ENCODE data around the gene RSU1. TPM values are rescaled to one million over a fixed set of nuclear protein-coding genes. Genes with fewer than 3 reads are reported as not detected.

The RSU1 gene
- total RNA-seq, 4 donors from 2014 or later: 25.1 to 61.6 (median 44.7) TPM

DNA sequence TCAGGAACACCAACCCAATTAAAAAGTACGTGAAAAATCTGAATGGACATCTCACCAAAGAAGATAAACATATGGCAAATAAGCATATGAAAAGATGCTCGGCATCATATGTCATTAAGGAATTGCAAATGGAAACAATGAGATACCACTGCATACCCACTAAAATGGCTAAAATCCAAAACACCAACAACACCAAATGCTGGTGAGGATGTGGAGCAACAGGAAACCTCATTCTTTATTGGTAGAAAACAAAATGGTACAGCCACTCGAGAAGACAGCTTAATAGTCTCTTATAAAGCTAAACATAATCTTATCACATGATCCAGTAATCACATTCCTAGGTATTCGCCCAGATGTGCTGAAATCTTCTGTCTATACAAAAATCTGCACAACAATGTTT is 13.1 kb downstream of the RSU1 start:
- no peak for DNase-seq (ENCODE audit: low spot score in 2 of 2)
- TF ChIP-seq EP300 (IDR thresholded peaks at IDR 0.05) (no peak), POLR2A (IDR thresholded peaks at IDR 0.05) (no peak)
- TF ChIP-seq, protein P1, sequence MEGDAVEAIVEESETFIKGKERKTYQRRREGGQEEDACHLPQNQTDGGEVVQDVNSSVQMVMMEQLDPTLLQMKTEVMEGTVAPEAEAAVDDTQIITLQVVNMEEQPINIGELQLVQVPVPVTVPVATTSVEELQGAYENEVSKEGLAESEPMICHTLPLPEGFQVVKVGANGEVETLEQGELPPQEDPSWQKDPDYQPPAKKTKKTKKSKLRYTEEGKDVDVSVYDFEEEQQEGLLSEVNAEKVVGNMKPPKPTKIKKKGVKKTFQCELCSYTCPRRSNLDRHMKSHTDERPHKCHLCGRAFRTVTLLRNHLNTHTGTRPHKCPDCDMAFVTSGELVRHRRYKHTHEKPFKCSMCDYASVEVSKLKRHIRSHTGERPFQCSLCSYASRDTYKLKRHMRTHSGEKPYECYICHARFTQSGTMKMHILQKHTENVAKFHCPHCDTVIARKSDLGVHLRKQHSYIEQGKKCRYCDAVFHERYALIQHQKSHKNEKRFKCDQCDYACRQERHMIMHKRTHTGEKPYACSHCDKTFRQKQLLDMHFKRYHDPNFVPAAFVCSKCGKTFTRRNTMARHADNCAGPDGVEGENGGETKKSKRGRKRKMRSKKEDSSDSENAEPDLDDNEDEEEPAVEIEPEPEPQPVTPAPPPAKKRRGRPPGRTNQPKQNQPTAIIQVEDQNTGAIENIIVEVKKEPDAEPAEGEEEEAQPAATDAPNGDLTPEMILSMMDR (IDR thresholded peaks at IDR 0.05): no peak
- peaks cover 0 to 4% (median 0%) of the 10 kb centered on the region in 3 donors for H3K36me3 ChIP-seq
- no peaks in the 10 kb centered on the region for H3K4me1 ChIP-seq
- no peak overlapping the region for H3K4me3 ChIP-seq
- H3K9me3 ChIP-seq: no peaks in the 10 kb centered on the region
- no peaks in the 10 kb centered on the region for H3K27me3 ChIP-seq
- 91 to 92% methylated on average over 4 of the region's 4 CpGs for WGBS, 2 donors
- no peak overlapping the region for H3K27ac ChIP-seq

DNA sequence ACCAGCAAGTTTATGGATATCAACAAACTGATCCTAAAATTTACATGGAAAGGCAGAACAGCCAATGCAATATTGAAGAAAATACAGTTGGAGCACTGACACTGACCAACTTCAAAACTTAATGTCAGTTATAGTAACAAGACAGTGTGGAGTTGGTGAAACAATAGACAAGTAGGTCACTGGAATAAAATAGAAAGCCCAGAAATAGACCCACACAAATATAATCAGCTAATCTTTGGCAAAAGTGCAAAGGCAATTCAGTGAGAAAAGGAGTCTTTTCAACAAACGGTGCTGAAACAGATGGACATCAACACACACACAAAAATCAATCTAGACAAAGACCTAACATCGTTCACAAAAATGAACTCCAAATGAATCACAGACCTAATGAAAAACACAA is 13.8 kb downstream of the RSU1 start:
- no peak overlapping the region for H3K4me3 ChIP-seq
- no peaks in the 10 kb centered on the region for H3K27me3 ChIP-seq
- H3K4me1 ChIP-seq: no peaks in the 10 kb centered on the region
- H3K36me3 ChIP-seq: peaks cover 0 to 4% (median 0%) of the 10 kb centered on the region in 3 donors
- H3K9me3 ChIP-seq: no peaks in the 10 kb centered on the region
- DNase-seq (ENCODE audit: low spot score in 2 of 2): no peak
- WGBS, 2 donors: 31 to 43% methylated on average over 2 of the region's 2 CpGs
- no peak overlapping the region for H3K27ac ChIP-seq
- TF ChIP-seq EP300 (IDR thresholded peaks at IDR 0.05) (no peak), POLR2A (IDR thresholded peaks at IDR 0.05) (no peak)
- TF ChIP-seq, protein P1 (IDR thresholded peaks at IDR 0.05): no peak

DNA sequence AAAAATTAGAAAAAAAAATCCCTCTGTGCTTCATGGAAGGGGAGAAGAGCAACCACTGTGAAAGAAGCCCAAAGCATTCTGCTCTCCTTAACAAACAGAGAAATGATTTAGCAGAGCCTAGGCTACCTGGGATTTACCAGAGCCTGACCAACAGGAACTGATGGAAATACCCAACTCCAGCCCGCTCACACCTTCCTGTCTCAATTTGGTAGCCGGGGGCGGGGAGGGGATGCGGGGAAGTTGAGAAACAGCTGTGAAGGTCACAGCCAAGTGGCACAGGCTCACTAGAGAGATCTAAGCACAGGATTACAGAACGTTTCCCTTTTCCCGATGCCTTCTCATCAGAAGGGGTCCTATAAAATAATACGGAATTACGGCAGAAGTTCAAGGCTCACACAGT is 17.6 kb downstream of the RSU1 start:
- 61 to 74% methylated on average over 8 of the region's 8 CpGs for WGBS, 2 donors
- Histone ChIP-seq H3K27me3 (no peaks in the 10 kb centered on the region), H3K36me3 (no peaks in the 10 kb centered on the region), H3K27ac (no peak overlapping the region), H3K9me3 (no peaks in the 10 kb centered on the region), H3K4me1 (no peaks in the 10 kb centered on the region), H3K4me3 (no peak overlapping the region)
- no peak for DNase-seq (ENCODE audit: low spot score in 2 of 2)
- TF ChIP-seq POLR2A (IDR thresholded peaks at IDR 0.05): no peak
- no peak for TF ChIP-seq EP300 (IDR thresholded peaks at IDR 0.05)
- TF ChIP-seq, protein P1 (IDR thresholded peaks at IDR 0.05): no peak

DNA sequence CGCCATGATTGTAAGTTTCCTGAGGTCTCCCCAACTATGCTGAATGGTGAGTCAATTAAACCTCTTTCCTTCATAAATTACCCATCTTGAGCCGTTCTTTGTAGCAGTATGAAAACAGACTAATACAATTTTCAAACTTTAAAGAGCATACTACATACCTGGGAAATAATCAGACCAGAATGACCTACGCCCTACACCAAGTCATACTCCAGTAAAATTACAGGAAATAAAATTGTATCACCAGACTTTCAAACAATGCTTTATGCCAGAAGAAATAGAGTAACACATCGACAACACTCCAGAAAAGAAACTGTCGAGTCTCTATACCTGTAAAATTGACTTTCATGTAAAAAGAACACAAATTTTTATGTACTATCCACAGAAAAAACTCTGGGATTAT is 18.7 kb downstream of the RSU1 start:
- H3K36me3 ChIP-seq: peaks cover 0 to 5% (median 0%) of the 10 kb centered on the region in 3 donors
- H3K9me3 ChIP-seq: no peaks in the 10 kb centered on the region
- H3K27me3 ChIP-seq: no peaks in the 10 kb centered on the region
- H3K4me3 ChIP-seq: no peak overlapping the region
- H3K27ac ChIP-seq: no peak overlapping the region
- WGBS, 2 donors: 94 to 96% methylated on average over 5 of the region's 5 CpGs
- DNase-seq (ENCODE audit: low spot score in 2 of 2): no peak
- no peaks in the 10 kb centered on the region for H3K4me1 ChIP-seq
- no peak for TF ChIP-seq POLR2A (IDR thresholded peaks at IDR 0.05)
- TF ChIP-seq, protein P1 (IDR thresholded peaks at IDR 0.05): no peak
- TF ChIP-seq EP300 (IDR thresholded peaks at IDR 0.05): no peak

DNA sequence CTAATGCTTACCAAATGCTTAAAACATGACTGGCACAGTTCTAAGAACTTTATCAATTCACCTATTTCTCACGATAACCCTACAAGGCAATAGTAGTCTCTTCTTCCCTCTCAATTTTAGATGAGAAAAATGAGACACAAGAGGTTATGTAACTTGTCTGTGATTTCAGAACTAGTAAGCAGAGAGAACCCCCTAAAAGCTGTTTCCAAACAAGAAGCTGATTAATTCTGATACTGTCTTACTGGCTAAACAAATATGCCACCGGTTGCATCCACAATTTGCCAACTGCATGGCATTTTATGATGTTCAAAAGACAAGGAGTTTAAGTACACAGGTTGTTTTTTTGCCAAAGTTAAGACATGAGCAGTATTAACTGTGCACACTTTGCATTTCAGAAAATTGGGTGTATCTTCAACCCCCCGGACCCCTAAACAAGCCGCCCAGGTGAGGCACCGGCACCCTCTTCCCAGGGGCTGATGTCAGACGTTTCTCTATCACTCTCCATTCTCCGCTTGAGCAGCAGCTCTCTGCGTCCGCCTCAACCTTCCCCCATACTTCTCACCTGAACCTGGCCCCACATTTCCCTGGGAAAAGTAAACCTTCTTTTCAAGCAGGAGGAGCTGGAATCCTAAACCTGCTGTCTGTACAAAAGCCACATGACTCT is 21.7 kb downstream of the RSU1 start:
- DNase-seq (ENCODE audit: low spot score in 2 of 2): no peak
- Histone ChIP-seq H3K27me3 (no peaks in the 10 kb centered on the region), H3K36me3 (peaks cover 0 to 5% (median 0%) of the 10 kb centered on the region in 3 donors), H3K9me3 (no peaks in the 10 kb centered on the region), H3K27ac (no peak overlapping the region), H3K4me1 (no peaks in the 10 kb centered on the region), H3K4me3 (no peak overlapping the region)
- 93 to 97% methylated on average over 9 of the region's 9 CpGs for WGBS, 2 donors
- TF ChIP-seq POLR2A (IDR thresholded peaks at IDR 0.05) (no peak), EP300 (IDR thresholded peaks at IDR 0.05) (no peak)
- TF ChIP-seq, protein P1 (IDR thresholded peaks at IDR 0.05): no peak

Data from tibial nerve (tissue), 4 donors.